Measurements from ENCODE around the gene NDC80. TPM values are rescaled to one million over a fixed set of nuclear protein-coding genes. Genes with fewer than 3 reads are reported as not detected.
"Not testable (repeated sequence)": the region's sequence is repeated elsewhere in the genome, so short reads cannot be mapped to it uniquely, and the experiment has no call there.

Gene NDC80
- total RNA-seq, 2 experiments from 2014 or later: 66.0 to 67.0 TPM

- no peak for DNase-seq
- no peak for ATAC-seq (ENCODE audit: low read depth)
- H3K36me3 Mint-ChIP-seq: peaks cover 4% of the 10 kb centered on the region
- no peak overlapping the region for H3K27ac Mint-ChIP-seq
- H3K27me3 Mint-ChIP-seq: no peaks in the 10 kb centered on the region
- POLR2A ChIA-PET: no interaction called here
- H3K4me1 Mint-ChIP-seq: no peaks in the 10 kb centered on the region
- H3K9me3 Mint-ChIP-seq: no peaks in the 10 kb centered on the region
- no peak overlapping the region for H3K4me3 Mint-ChIP-seq
These were observed 30.8 kb upstream of the NDC80 start for GRCh38 chr18:2540575-2540974.

GRCh38 chr18:2541925-2542563 is 29.3 kb upstream of the NDC80 start:
- DNase-seq; ATAC-seq (ENCODE audit: low read depth); POLR2A ChIA-PET: not testable (repeated sequence)

GRCh38 chr18:2545155-2545554 is 26.2 kb upstream of the NDC80 start:
- no peak overlapping the region for H3K27ac Mint-ChIP-seq
- no peaks in the 10 kb centered on the region for H3K9me3 Mint-ChIP-seq
- POLR2A ChIA-PET: no interaction called here
- no peak for DNase-seq
- ATAC-seq (ENCODE audit: low read depth): no peak
- H3K4me3 Mint-ChIP-seq: no peak overlapping the region
- peaks cover 2% of the 10 kb centered on the region for H3K36me3 Mint-ChIP-seq
- H3K4me1 Mint-ChIP-seq: peaks cover 1% of the 10 kb centered on the region
- H3K27me3 Mint-ChIP-seq: no peaks in the 10 kb centered on the region

More at GRCh38 chr18:2541925-2542563, 29.3 kb upstream of the NDC80 start:
- not testable (repeated sequence) for H3K4me1 Mint-ChIP-seq, H3K4me3 Mint-ChIP-seq, H3K27me3 Mint-ChIP-seq, H3K27ac Mint-ChIP-seq, H3K9me3 Mint-ChIP-seq, H3K36me3 Mint-ChIP-seq

DNA sequence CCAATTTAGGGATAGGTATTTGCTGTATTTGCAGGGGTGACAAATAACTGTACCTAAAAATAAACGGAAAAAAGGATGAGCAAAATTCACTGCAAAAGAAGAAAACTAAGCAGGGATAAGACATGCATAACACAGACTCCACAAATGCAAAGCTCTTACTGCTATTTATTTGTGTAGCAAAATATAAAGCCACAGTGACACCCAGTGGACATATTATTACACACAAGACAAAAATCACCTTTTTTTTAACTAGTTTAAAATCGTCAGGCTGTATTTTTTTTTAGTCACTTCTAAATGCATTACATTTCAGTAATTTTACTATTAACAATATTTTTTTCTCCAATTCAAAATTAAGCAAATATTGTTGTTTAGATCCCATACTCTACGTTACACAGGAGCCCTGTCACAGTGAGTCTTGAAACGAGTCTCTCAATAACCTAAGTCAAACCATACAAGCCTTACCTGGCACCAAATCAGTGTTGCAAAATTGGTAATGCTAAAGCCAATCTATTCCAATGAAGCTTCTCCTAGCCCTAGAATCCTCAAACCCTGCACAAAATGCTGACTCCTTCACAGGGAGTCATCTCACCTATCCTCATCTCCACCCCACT is 23.8 kb upstream of the NDC80 start:
- H3K4me3 Mint-ChIP-seq: no peak overlapping the region
- ATAC-seq (ENCODE audit: low read depth) (no peak), DNase-seq (no peak)
- peaks cover 1% of the 10 kb centered on the region for H3K4me1 Mint-ChIP-seq
- H3K9me3 Mint-ChIP-seq: no peaks in the 10 kb centered on the region
- no peaks in the 10 kb centered on the region for H3K27me3 Mint-ChIP-seq
- H3K27ac Mint-ChIP-seq: no peak overlapping the region
- peaks cover 13% of the 10 kb centered on the region for H3K36me3 Mint-ChIP-seq
- POLR2A ChIA-PET: no interaction called here

DNA sequence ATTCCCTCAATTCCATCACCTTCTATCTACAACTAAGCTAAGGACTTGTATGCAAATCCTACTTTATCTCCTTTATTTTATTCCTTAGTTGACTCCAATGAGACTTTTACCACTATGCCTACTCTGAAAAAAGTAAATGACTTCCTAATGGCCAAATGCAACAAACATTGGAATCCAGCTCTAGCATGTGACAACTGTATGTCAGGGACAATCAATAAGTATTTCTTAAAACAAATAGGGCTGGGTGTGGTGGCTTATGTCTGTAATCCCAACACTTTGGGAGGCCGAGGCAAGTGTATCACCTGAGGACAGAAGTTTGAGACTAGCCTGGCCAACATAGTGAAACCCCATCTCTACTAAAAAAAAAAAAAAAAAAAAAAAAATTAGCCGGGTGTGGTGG is 21.9 kb upstream of the NDC80 start:
- Mint-ChIP-seq H3K36me3 (peaks cover 13% of the 10 kb centered on the region), H3K9me3 (no peaks in the 10 kb centered on the region), H3K4me1 (peaks cover 1% of the 10 kb centered on the region), H3K27ac (no peak overlapping the region), H3K27me3 (no peaks in the 10 kb centered on the region), H3K4me3 (no peak overlapping the region)
- ATAC-seq (ENCODE audit: low read depth) (no peak), DNase-seq (no peak)
- POLR2A ChIA-PET: no interaction called here

DNA sequence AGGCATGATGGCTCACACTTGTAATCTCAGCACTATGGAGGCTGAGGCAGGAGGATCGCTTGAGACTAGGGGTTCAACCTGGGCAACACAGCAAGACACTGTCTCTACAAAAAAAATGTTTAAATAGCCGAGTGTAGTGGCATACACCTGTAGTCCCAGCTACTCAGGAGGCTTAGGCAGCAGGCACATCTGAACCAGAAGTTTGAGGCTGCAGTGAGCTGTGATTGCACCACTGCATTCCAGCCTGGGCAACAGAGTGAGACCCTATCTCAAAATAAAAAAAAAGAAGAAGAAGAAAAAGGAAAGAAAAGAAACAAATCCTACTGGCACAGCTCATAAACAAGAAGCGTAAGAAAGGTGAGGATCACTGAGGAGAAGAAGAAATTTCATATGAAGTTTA is 19.9 kb upstream of the NDC80 start:
- POLR2A ChIA-PET: no interaction called here
- H3K36me3 Mint-ChIP-seq: peaks cover 15% of the 10 kb centered on the region

GRCh38 chr18:2554696-2555095 is 16.7 kb upstream of the NDC80 start:
- Mint-ChIP-seq H3K27me3 (no peaks in the 10 kb centered on the region), H3K4me3 (no peak overlapping the region), H3K27ac (no peak overlapping the region), H3K36me3 (peaks cover 15% of the 10 kb centered on the region), H3K4me1 (peaks cover 5% of the 10 kb centered on the region), H3K9me3 (no peaks in the 10 kb centered on the region)
- DNase-seq: no peak
- POLR2A ChIA-PET: interaction anchor here (0.6 kb wide), 1 partner anchor 31 kb away, joined by 3 read pairs; no protein-coding TSS in a partner anchor
- no peak for ATAC-seq (ENCODE audit: low read depth)

More for the DNA sequence above, 19.9 kb upstream of the NDC80 start:
- Mint-ChIP-seq H3K4me1 (no peaks in the 10 kb centered on the region), H3K9me3 (no peaks in the 10 kb centered on the region), H3K4me3 (no peak overlapping the region), H3K27ac (no peak overlapping the region), H3K27me3 (no peaks in the 10 kb centered on the region)
- no peak for ATAC-seq (ENCODE audit: low read depth)
- DNase-seq: no peak

- no peak overlapping the region for H3K4me3 Mint-ChIP-seq
- H3K36me3 Mint-ChIP-seq: peaks cover 8% of the 10 kb centered on the region
- H3K27me3 Mint-ChIP-seq: no peaks in the 10 kb centered on the region
- ATAC-seq (ENCODE audit: low read depth) (no peak), DNase-seq (no peak)
- POLR2A ChIA-PET: no interaction called here
- H3K27ac Mint-ChIP-seq: no peak overlapping the region
- peaks cover 5% of the 10 kb centered on the region for H3K4me1 Mint-ChIP-seq
- no peaks in the 10 kb centered on the region for H3K9me3 Mint-ChIP-seq
These were observed 15.5 kb upstream of the NDC80 start for GRCh38 chr18:2555895-2556294.

DNA sequence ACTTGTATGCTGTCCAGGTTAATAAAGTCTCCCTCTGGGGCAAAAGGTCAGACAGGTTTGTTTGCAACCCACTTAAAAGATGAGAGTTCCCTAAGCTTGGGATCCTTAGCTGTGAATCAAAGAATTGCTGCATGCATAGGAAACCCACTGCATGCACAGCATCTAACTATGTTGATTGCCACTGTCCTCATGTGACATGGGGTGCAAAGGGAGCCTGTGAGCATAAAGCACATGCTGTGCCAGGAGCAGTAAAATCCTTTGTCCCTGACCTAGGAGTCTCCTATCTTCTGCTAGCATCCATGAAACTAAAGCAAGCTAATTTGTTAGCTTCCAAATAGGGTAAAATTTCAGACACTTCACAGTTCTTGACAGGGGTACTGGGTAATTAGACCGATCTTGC is 13.8 kb upstream of the NDC80 start:
- Mint-ChIP-seq H3K4me1 (peaks cover 5% of the 10 kb centered on the region), H3K36me3 (peaks cover 8% of the 10 kb centered on the region), H3K27me3 (no peaks in the 10 kb centered on the region), H3K27ac (no peak overlapping the region), H3K4me3 (no peak overlapping the region), H3K9me3 (no peaks in the 10 kb centered on the region)
- POLR2A ChIA-PET: no interaction called here
- no peak for ATAC-seq (ENCODE audit: low read depth)
- no peak for DNase-seq

GRCh38 chr18:2559249-2559648 is 12.1 kb upstream of the NDC80 start:
- Mint-ChIP-seq H3K27ac (no peak overlapping the region), H3K4me3 (no peak overlapping the region), H3K27me3 (no peaks in the 10 kb centered on the region), H3K36me3 (peaks cover 13% of the 10 kb centered on the region), H3K4me1 (peaks cover 5% of the 10 kb centered on the region), H3K9me3 (no peaks in the 10 kb centered on the region)
- DNase-seq: no peak
- POLR2A ChIA-PET: no interaction called here
- no peak for ATAC-seq (ENCODE audit: low read depth)

DNA sequence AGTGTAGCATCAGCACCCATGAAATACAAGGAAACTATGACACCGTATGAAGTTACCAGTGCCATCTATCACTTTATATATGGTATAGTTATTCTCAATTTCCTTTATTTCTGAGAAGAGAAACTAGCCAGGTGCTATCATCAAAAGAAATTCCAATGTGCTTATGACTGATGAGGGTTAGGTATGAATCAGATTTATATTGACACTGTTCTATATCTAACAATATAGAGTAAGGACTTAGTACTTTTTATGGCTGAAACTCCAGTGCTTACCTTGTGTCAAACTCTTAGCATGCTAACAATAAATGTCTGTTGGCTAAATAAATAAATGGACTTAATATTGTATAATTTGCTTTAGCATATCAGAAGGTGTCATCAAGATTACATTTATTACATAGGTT is 7.0 kb upstream of the NDC80 start:
- POLR2A ChIA-PET: no interaction called here
- peaks cover 39% of the 10 kb centered on the region for H3K36me3 Mint-ChIP-seq

GRCh38 chr18:2568129-2568528 is 3.2 kb upstream of the NDC80 start:
- no peak for ATAC-seq (ENCODE audit: low read depth)
- no peak overlapping the region for H3K27ac Mint-ChIP-seq
- H3K4me1 Mint-ChIP-seq: peaks cover 30% of the 10 kb centered on the region

More for the DNA sequence above, 7.0 kb upstream of the NDC80 start:
- peaks cover 17% of the 10 kb centered on the region for H3K4me1 Mint-ChIP-seq
- H3K9me3 Mint-ChIP-seq: no peaks in the 10 kb centered on the region
- no peak for ATAC-seq (ENCODE audit: low read depth)
- DNase-seq: no peak
- H3K27me3 Mint-ChIP-seq: no peaks in the 10 kb centered on the region
- H3K4me3 Mint-ChIP-seq: no peak overlapping the region
- no peak overlapping the region for H3K27ac Mint-ChIP-seq

DNA sequence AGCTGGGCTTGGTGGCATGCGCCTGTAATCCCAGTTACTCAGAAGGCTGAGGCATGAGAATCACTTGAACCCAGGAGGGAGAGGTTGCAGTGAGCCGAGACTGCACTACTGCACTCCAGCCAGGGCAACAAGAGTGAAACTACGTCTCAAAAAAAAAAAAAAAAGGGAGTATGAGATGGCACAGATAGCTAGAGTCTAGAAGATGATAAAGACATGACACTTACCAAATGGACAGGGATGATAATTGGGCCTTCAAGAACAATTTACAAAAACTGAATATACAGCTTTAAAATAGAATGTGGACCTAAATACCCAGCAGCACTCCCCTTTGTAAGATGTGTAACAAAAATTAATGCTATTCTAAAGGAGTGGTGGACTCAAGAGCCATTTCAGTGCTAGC is 2.8 kb upstream of the NDC80 start:
- Mint-ChIP-seq H3K27me3 (no peaks in the 10 kb centered on the region), H3K4me3 (peak overlapping the region; percentile 32), H3K9me3 (no peaks in the 10 kb centered on the region), H3K27ac (no peak overlapping the region), H3K4me1 (peaks cover 34% of the 10 kb centered on the region), H3K36me3 (peaks cover 46% of the 10 kb centered on the region)
- DNase-seq: no peak
- no peak for ATAC-seq (ENCODE audit: low read depth)
- POLR2A ChIA-PET: no interaction called here

More at GRCh38 chr18:2568129-2568528, 3.2 kb upstream of the NDC80 start:
- peaks cover 43% of the 10 kb centered on the region for H3K36me3 Mint-ChIP-seq
- no peaks in the 10 kb centered on the region for H3K9me3 Mint-ChIP-seq
- no peaks in the 10 kb centered on the region for H3K27me3 Mint-ChIP-seq
- no peak for DNase-seq
- POLR2A ChIA-PET: no interaction called here
- H3K4me3 Mint-ChIP-seq: no peak overlapping the region
